HEK293 (cell line): ENCODE data around the gene BLOC1S1.

Source experiments
- GLIS1 ChIP-seq: fragments of 450-650 bp; formaldehyde crosslinking; IDR thresholded peaks from 2 replicates; pipeline ENCODE4 v1.5.1; 2016; ENCODE audit warnings: missing biosample characterization, missing genetic modification characterization
- GLIS2 ChIP-seq: fragments of 450-650 bp; formaldehyde crosslinking; IDR thresholded peaks from 2 replicates; pipeline ENCODE4 v1.5.1; 2016; ENCODE audit warnings: missing biosample characterization, missing genetic modification characterization
- HOXC10 ChIP-seq: sonication (generic); formaldehyde crosslinking; IDR thresholded peaks from 2 replicates; pipeline ENCODE4 v1.8.1; 2023; ENCODE audit warnings: mild to moderate bottlenecking, missing genetic modification reagents
- KLF9 ChIP-seq: fragments of 450-650 bp; formaldehyde crosslinking; IDR thresholded peaks from 2 replicates; pipeline ENCODE4 v1.5.1; 2016; ENCODE audit warnings: missing biosample characterization, missing genetic modification characterization, low read depth
- ZFP37 ChIP-seq: fragments of 450-650 bp; formaldehyde crosslinking; IDR thresholded peaks from 2 replicates; pipeline ENCODE4 v1.5.1; 2016; ENCODE audit warnings: missing biosample characterization, missing genetic modification characterization
- ZFP41 ChIP-seq: fragments of 450-650 bp; formaldehyde crosslinking; IDR thresholded peaks from 2 replicates; pipeline ENCODE4 v1.5.1; 2016; ENCODE audit warnings: missing biosample characterization, missing genetic modification characterization, borderline replicate concordance
- ZNF174 ChIP-seq: fragments of 450-650 bp; formaldehyde crosslinking; IDR thresholded peaks from 2 replicates; pipeline ENCODE4 v1.5.0; 2017; ENCODE audit warnings: missing biosample characterization, mild to moderate bottlenecking, missing genetic modification characterization
- ZNF202 ChIP-seq: fragments of 450-650 bp; formaldehyde crosslinking; IDR thresholded peaks from 2 replicates; pipeline ENCODE4 v1.5.1; 2016; ENCODE audit warnings: missing biosample characterization, missing genetic modification characterization, borderline replicate concordance
- ZNF211 ChIP-seq: fragments of 450-650 bp; formaldehyde crosslinking; IDR thresholded peaks from 2 replicates; pipeline ENCODE4 v1.5.1; 2016; ENCODE audit warnings: low read depth, missing biosample characterization, missing genetic modification characterization
- ZNF23 ChIP-seq: fragments of 450-650 bp; formaldehyde crosslinking; IDR thresholded peaks from 2 replicates; pipeline ENCODE4 v1.5.1; 2016; ENCODE audit warnings: missing biosample characterization, missing genetic modification characterization, borderline replicate concordance
- ZNF24 ChIP-seq: fragments of 450-650 bp; formaldehyde crosslinking; IDR thresholded peaks from 2 replicates; pipeline ENCODE4 v1.5.1; 2016; ENCODE audit warnings: missing biosample characterization, missing genetic modification characterization
- ZNF266 ChIP-seq: fragments of 450-650 bp; formaldehyde crosslinking; IDR thresholded peaks from 2 replicates; pipeline ENCODE4 v1.5.1; 2016; ENCODE audit warnings: missing biosample characterization, missing genetic modification characterization, low read depth
- ZNF335 ChIP-seq: fragments of 450-650 bp; formaldehyde crosslinking; conservative IDR thresholded peaks from 2 replicates; pipeline ENCODE4 v1.5.1; 2016; ENCODE audit warnings: missing biosample characterization, missing genetic modification characterization
- ZNF341 ChIP-seq: fragments of 450-650 bp; formaldehyde crosslinking; IDR thresholded peaks from 2 replicates; pipeline ENCODE4; 2016; ENCODE audit warnings: low read depth, missing biosample characterization, missing genetic modification characterization
- ZNF37A ChIP-seq: fragments of 450-650 bp; IDR thresholded peaks from 2 replicates; pipeline ENCODE4 v1.5.1; 2018; ENCODE audit warnings: missing biosample characterization, missing genetic modification characterization
- ZNF416 ChIP-seq: fragments of 450-650 bp; formaldehyde crosslinking; IDR thresholded peaks from 2 replicates; pipeline ENCODE4 v1.5.1; 2016; ENCODE audit warnings: missing biosample characterization, missing genetic modification characterization
- ZNF529 ChIP-seq: fragments of 450-650 bp; formaldehyde crosslinking; IDR thresholded peaks from 2 replicates; pipeline ENCODE4 v1.5.1; 2017; ENCODE audit warnings: missing genetic modification characterization, missing biosample characterization; ENCODE audit not compliant: insufficient replicate concordance
- ZNF548 ChIP-seq: fragments of 450-650 bp; formaldehyde crosslinking; IDR thresholded peaks from 2 replicates; pipeline ENCODE4 v1.5.1; 2016; ENCODE audit warnings: missing biosample characterization, missing genetic modification characterization
- ZNF555 ChIP-seq: fragments of 450-650 bp; formaldehyde crosslinking; conservative IDR thresholded peaks from 2 replicates; pipeline ENCODE4 v1.5.1; 2017; ENCODE audit warnings: missing biosample characterization, mild to moderate bottlenecking, missing genetic modification characterization, inconsistent platforms
- ZNF560 ChIP-seq: fragments of 450-650 bp; formaldehyde crosslinking; IDR thresholded peaks from 2 replicates; pipeline ENCODE4 v1.5.1; 2017; ENCODE audit warnings: missing biosample characterization, missing genetic modification characterization, borderline replicate concordance
- ZNF830 ChIP-seq: fragments of 450-650 bp; IDR thresholded peaks from 2 replicates; pipeline ENCODE4 v1.5.0; 2018; ENCODE audit warnings: missing biosample characterization, missing genetic modification characterization, low read depth, mild to moderate bottlenecking, moderate library complexity
- TF ChIP-seq, protein P1 (sequence below): fragments of 450-650 bp; formaldehyde crosslinking; conservative IDR thresholded peaks from 2 replicates; pipeline ENCODE4 v1.5.1; 2016; ENCODE audit warnings: low read depth, missing biosample characterization, missing genetic modification characterization
- TF ChIP-seq, protein P2 (sequence below): fragments of 450-650 bp; formaldehyde crosslinking; IDR thresholded peaks from 2 replicates; pipeline ENCODE4 v1.5.1; 2016; ENCODE audit warnings: missing biosample characterization, missing genetic modification characterization, borderline replicate concordance
- TF ChIP-seq, protein P3 (sequence below): fragments of 450-650 bp; formaldehyde crosslinking; IDR thresholded peaks from 2 replicates; pipeline ENCODE4 v1.5.1; 2017; ENCODE audit warnings: missing biosample characterization, missing genetic modification characterization
- TF ChIP-seq, protein P4 (sequence below): fragments of 450-650 bp; formaldehyde crosslinking; IDR thresholded peaks from 2 replicates; pipeline ENCODE4 v1.5.1; 2016; ENCODE audit warnings: missing biosample characterization, missing genetic modification characterization

BLOC1S1 gene

DNA sequence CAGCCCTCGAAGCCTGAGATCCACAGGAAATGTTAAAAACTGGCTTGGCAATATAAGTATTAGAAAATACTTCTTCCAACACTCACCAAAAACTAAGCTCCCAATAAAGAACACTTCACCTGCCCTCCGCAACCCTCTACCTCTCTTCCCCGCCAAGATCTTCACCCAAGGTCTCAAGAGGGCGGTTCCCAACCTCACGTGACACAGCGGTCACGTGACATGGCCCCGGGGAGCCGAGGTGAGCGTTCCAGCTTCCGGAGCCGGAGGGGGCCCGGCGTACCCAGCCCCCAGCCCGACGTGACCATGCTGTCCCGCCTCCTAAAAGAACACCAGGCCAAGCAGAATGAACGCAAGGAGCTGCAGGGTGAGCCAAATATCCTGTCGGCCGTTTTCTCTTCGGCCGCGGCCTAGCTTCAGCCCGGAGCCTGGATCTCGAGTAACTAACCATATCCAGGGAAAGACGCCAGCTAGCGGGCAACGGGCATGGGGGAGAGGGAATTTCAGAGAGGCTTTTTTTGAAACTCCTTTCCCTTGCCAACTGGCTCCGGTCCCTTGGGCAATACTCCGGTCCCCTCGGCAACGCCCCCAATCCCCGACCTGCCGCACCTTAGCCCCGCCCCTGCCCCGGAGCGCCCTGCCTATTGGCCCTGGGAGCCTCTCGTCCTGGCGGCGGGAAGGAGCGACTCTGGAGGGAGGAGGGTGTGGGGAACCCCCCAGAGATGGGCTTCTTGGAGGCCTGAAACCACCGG lies at the start of gene BLOC1S1 (continued):
- TF ChIP-seq, protein P1, sequence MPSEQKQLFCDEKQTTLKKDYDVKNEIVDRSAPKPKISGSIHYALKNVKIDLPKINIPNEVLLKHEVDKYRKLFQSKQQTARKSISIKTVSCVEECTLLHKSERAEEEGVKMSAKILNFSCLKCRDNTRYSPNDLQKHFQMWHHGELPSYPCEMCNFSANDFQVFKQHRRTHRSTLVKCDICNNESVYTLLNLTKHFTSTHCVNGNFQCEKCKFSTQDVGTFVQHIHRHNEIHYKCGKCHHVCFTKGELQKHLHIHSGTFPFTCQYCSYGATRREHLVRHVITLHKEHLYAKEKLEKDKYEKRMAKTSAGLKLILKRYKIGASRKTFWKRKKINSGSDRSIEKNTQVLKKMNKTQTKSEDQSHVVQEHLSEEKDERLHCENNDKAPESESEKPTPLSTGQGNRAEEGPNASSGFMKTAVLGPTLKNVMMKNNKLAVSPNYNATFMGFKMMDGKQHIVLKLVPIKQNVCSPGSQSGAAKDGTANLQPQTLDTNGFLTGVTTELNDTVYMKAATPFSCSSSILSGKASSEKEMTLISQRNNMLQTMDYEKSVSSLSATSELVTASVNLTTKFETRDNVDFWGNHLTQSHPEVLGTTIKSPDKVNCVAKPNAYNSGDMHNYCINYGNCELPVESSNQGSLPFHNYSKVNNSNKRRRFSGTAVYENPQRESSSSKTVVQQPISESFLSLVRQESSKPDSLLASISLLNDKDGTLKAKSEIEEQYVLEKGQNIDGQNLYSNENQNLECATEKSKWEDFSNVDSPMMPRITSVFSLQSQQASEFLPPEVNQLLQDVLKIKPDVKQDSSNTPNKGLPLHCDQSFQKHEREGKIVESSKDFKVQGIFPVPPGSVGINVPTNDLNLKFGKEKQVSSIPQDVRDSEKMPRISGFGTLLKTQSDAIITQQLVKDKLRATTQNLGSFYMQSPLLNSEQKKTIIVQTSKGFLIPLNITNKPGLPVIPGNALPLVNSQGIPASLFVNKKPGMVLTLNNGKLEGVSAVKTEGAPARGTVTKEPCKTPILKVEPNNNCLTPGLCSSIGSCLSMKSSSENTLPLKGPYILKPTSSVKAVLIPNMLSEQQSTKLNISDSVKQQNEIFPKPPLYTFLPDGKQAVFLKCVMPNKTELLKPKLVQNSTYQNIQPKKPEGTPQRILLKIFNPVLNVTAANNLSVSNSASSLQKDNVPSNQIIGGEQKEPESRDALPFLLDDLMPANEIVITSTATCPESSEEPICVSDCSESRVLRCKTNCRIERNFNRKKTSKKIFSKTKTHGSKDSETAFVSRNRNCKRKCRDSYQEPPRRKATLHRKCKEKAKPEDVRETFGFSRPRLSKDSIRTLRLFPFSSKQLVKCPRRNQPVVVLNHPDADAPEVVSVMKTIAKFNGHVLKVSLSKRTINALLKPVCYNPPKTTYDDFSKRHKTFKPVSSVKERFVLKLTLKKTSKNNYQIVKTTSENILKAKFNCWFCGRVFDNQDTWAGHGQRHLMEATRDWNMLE (tag by site-specific recombination), result peak; percentile 70
- TF ChIP-seq ZNF548 (tag by site-specific recombination), result no peak
- no peak for TF ChIP-seq ZNF202
- TF ChIP-seq ZNF37A (tag by site-specific recombination), result no peak
- no peak; the same call in 1 of the 2 replicates for TF ChIP-seq ZNF23 (tag by site-specific recombination)
- peak; percentile 80 for TF ChIP-seq GLIS1 (tag by site-specific recombination)
- TF ChIP-seq ZFP41 (tag by site-specific recombination), result no peak
- no peak for TF ChIP-seq ZNF560
- TF ChIP-seq ZNF555 (tag by site-specific recombination), result no peak
- TF ChIP-seq ZNF24, result peak; percentile 99
- no peak for TF ChIP-seq ZNF174 (tag by site-specific recombination)
- TF ChIP-seq ZNF416 (tag by site-specific recombination), result no peak
- TF ChIP-seq, protein P2, sequence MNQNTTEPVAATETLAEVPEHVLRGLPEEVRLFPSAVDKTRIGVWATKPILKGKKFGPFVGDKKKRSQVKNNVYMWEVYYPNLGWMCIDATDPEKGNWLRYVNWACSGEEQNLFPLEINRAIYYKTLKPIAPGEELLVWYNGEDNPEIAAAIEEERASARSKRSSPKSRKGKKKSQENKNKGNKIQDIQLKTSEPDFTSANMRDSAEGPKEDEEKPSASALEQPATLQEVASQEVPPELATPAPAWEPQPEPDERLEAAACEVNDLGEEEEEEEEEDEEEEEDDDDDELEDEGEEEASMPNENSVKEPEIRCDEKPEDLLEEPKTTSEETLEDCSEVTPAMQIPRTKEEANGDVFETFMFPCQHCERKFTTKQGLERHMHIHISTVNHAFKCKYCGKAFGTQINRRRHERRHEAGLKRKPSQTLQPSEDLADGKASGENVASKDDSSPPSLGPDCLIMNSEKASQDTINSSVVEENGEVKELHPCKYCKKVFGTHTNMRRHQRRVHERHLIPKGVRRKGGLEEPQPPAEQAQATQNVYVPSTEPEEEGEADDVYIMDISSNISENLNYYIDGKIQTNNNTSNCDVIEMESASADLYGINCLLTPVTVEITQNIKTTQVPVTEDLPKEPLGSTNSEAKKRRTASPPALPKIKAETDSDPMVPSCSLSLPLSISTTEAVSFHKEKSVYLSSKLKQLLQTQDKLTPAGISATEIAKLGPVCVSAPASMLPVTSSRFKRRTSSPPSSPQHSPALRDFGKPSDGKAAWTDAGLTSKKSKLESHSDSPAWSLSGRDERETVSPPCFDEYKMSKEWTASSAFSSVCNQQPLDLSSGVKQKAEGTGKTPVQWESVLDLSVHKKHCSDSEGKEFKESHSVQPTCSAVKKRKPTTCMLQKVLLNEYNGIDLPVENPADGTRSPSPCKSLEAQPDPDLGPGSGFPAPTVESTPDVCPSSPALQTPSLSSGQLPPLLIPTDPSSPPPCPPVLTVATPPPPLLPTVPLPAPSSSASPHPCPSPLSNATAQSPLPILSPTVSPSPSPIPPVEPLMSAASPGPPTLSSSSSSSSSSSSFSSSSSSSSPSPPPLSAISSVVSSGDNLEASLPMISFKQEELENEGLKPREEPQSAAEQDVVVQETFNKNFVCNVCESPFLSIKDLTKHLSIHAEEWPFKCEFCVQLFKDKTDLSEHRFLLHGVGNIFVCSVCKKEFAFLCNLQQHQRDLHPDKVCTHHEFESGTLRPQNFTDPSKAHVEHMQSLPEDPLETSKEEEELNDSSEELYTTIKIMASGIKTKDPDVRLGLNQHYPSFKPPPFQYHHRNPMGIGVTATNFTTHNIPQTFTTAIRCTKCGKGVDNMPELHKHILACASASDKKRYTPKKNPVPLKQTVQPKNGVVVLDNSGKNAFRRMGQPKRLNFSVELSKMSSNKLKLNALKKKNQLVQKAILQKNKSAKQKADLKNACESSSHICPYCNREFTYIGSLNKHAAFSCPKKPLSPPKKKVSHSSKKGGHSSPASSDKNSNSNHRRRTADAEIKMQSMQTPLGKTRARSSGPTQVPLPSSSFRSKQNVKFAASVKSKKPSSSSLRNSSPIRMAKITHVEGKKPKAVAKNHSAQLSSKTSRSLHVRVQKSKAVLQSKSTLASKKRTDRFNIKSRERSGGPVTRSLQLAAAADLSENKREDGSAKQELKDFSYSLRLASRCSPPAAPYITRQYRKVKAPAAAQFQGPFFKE, result no peak
- TF ChIP-seq ZNF211 (tag by site-specific recombination), result no peak
- peak; percentile 94 for TF ChIP-seq ZFP37 (tag by site-specific recombination)
- TF ChIP-seq HOXC10 (CRISPR knock-in tag), result no peak
- TF ChIP-seq KLF9, result peak; percentile 97
- TF ChIP-seq ZNF335, result peak; percentile 97
- peak; percentile 85 for TF ChIP-seq GLIS2 (tag by site-specific recombination)
- TF ChIP-seq, protein P3, sequence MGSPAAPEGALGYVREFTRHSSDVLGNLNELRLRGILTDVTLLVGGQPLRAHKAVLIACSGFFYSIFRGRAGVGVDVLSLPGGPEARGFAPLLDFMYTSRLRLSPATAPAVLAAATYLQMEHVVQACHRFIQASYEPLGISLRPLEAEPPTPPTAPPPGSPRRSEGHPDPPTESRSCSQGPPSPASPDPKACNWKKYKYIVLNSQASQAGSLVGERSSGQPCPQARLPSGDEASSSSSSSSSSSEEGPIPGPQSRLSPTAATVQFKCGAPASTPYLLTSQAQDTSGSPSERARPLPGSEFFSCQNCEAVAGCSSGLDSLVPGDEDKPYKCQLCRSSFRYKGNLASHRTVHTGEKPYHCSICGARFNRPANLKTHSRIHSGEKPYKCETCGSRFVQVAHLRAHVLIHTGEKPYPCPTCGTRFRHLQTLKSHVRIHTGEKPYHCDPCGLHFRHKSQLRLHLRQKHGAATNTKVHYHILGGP (tag by site-specific recombination), result 0 out of 2 replicates have a peak, but pooled peaks have one; percentile 22
- TF ChIP-seq ZNF266, result 0 out of 2 replicates have a peak, but pooled peaks have one; percentile 14
- TF ChIP-seq, protein P4, sequence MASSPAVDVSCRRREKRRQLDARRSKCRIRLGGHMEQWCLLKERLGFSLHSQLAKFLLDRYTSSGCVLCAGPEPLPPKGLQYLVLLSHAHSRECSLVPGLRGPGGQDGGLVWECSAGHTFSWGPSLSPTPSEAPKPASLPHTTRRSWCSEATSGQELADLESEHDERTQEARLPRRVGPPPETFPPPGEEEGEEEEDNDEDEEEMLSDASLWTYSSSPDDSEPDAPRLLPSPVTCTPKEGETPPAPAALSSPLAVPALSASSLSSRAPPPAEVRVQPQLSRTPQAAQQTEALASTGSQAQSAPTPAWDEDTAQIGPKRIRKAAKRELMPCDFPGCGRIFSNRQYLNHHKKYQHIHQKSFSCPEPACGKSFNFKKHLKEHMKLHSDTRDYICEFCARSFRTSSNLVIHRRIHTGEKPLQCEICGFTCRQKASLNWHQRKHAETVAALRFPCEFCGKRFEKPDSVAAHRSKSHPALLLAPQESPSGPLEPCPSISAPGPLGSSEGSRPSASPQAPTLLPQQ (tag by site-specific recombination), result peak; percentile 89
- TF ChIP-seq ZNF341 (tag by site-specific recombination), result no peak
- TF ChIP-seq ZNF830 (tag by site-specific recombination), result no peak
- TF ChIP-seq ZNF529 (tag by site-specific recombination), result no peak
